Fibroblast of lung (primary cell): ENCODE data around the gene SUPT3H. TPM values are rescaled to one million over a fixed set of nuclear protein-coding genes. Genes with fewer than 3 reads are reported as not detected.
"Not testable (repeated sequence)": the region's sequence is repeated elsewhere in the genome, so short reads cannot be mapped to it uniquely, and the experiment has no call there.

Experiments
- DNase-seq, 2 donors: peaks; one replicate each; pipeline versions ENCODE4 v3.0.0 to v3.0.0-alpha.2; 2010; ENCODE audit warnings: low read depth in 2 of 2
- H2AFZ ChIP-seq: 2 replicates; pipeline ENCODE4 v1.5.1; 2012; ENCODE audit warnings: low read length, control low read depth, inconsistent platforms
- H3K27ac ChIP-seq: 2 replicates; pipeline ENCODE4 v1.5.1; 2011; ENCODE audit warnings: low read length, control low read depth; ENCODE audit not compliant: insufficient read depth
- H3K27me3 ChIP-seq: 2 replicates; pipeline ENCODE4 v1.5.1; 2011; ENCODE audit warnings: mild to moderate bottlenecking, low read length; ENCODE audit not compliant: control insufficient read depth, insufficient read depth
- H3K36me3 ChIP-seq: 2 replicates; pipeline ENCODE4 v1.5.1; 2011; ENCODE audit warnings: low read length; ENCODE audit not compliant: control insufficient read depth, insufficient read depth
- H3K4me1 ChIP-seq: 2 replicates; pipeline ENCODE4 v1.5.1; 2011; ENCODE audit warnings: low read length; ENCODE audit not compliant: control insufficient read depth, insufficient read depth; ENCODE audit errors: extremely low read depth
- H3K4me2 ChIP-seq: 2 replicates; pipeline ENCODE4 v1.5.1; 2011; ENCODE audit warnings: low read length, control low read depth; ENCODE audit not compliant: insufficient read depth; ENCODE audit errors: extremely low read depth
- H3K4me3 ChIP-seq, 4 experiments: fragments of 200-600 bp in 1 of 4; sonication (generic) in 1 of 4; replicated peaks in 1 of 4; 2 replicates each; pipeline ENCODE4 v1.5.1; 2011 to 2016; ENCODE audit warnings: low read length in 4 of 4, low read depth in 3 of 4, mild to moderate bottlenecking in 3 of 4, control low read depth in 2 of 4, inconsistent platforms in 1 of 4, mixed read lengths in 1 of 4; ENCODE audit not compliant: insufficient read depth in 1 of 4; ENCODE audit errors: control extremely low read depth in 1 of 4
- H3K79me2 ChIP-seq: 2 replicates; pipeline ENCODE4 v1.5.1; 2012; ENCODE audit warnings: mild to moderate bottlenecking, low read length, inconsistent platforms; ENCODE audit not compliant: control insufficient read depth, insufficient read depth
- H3K9ac ChIP-seq: 2 replicates; pipeline ENCODE4 v1.5.1; 2011; ENCODE audit warnings: mild to moderate bottlenecking, low read length, control low read depth; ENCODE audit not compliant: insufficient read depth
- H3K9me3 ChIP-seq: 2 replicates; pipeline ENCODE4 v1.5.1; 2012; ENCODE audit warnings: low read depth, low read length; ENCODE audit not compliant: control insufficient read depth, insufficient read depth
- H4K20me1 ChIP-seq: 2 replicates; pipeline ENCODE4 v1.5.1; 2011; ENCODE audit warnings: low read length; ENCODE audit not compliant: control insufficient read depth, insufficient read depth; ENCODE audit errors: extremely low read depth
- EZH2 ChIP-seq: IDR thresholded peaks from 2 replicates; pipeline ENCODE4 v1.5.1; 2012; ENCODE audit warnings: low read length, control low read depth, mild to moderate bottlenecking; ENCODE audit errors: missing control alignments
- polyA plus RNA-seq, 2 donors: library from polyadenylated mRNA; depleted of rRNA in 1 of 2; stranded (reverse) in 1 of 2; unstranded in 1 of 2; fragments of >200 nt; gene quantifications; 2 replicates each; pipeline ENCODE4 v1.2.1, GENCODE V29; 2011 to 2012; ENCODE audit warnings: missing spikeins in 1 of 2
- total RNA-seq: library from RNA; depleted of rRNA; stranded (reverse); fragments of >200 nt; gene quantifications from 2 replicates; pipeline ENCODE4 v1.2.1, GENCODE V29; 2014
- TF ChIP-seq, protein P1 (sequence below), 2 donors: IDR thresholded peaks in 1 of 2; conservative IDR thresholded peaks in 1 of 2; 1 replicate in 1 of 2; 2 replicates in 1 of 2; pipeline ENCODE4 v1.5.1; 2011 to 2012; ENCODE audit warnings: low read length in 2 of 2, control low read depth in 1 of 2, inconsistent platforms in 1 of 2, low read depth in 1 of 2, mild to moderate bottlenecking in 1 of 2

The SUPT3H gene
- total and polyA plus RNA-seq, 2 donors (not counting 1 experiment from before 2014, with no cell fraction given) = 8.3 to 8.5 TPM

- no peaks in the 10 kb centered on the region for H4K20me1 ChIP-seq
- H3K9ac ChIP-seq = no peak overlapping the region
- H3K9me3 ChIP-seq = no peaks in the 10 kb centered on the region
- no peaks in the 10 kb centered on the region for H3K27me3 ChIP-seq
- no peaks in the 10 kb centered on the region for H3K79me2 ChIP-seq
- H3K4me3 ChIP-seq = no peak overlapping the region
- no peaks in the 10 kb centered on the region for H3K4me1 ChIP-seq
- no peak overlapping the region for H3K4me2 ChIP-seq
- H3K27ac ChIP-seq = no peak overlapping the region
- H2AFZ ChIP-seq = no peak overlapping the region
- TF ChIP-seq EZH2 = no peak
- TF ChIP-seq, protein P1, sequence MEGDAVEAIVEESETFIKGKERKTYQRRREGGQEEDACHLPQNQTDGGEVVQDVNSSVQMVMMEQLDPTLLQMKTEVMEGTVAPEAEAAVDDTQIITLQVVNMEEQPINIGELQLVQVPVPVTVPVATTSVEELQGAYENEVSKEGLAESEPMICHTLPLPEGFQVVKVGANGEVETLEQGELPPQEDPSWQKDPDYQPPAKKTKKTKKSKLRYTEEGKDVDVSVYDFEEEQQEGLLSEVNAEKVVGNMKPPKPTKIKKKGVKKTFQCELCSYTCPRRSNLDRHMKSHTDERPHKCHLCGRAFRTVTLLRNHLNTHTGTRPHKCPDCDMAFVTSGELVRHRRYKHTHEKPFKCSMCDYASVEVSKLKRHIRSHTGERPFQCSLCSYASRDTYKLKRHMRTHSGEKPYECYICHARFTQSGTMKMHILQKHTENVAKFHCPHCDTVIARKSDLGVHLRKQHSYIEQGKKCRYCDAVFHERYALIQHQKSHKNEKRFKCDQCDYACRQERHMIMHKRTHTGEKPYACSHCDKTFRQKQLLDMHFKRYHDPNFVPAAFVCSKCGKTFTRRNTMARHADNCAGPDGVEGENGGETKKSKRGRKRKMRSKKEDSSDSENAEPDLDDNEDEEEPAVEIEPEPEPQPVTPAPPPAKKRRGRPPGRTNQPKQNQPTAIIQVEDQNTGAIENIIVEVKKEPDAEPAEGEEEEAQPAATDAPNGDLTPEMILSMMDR (conservative IDR thresholded peaks at IDR 0.05 in 1 of 2, IDR thresholded peaks at IDR 0.05 in 1 of 2; ENCODE audit: low read depth in 1 of 2, low read length in 2 of 2) = no peak
- H3K36me3 ChIP-seq = no peaks in the 10 kb centered on the region
- peak in 1 of 2 donors; percentile 63 for DNase-seq
Measured at GRCh38 chr6:44906761-44907160, 471.0 kb downstream of the SUPT3H start.

GRCh38 chr6:44900358-44900757 lies 477.4 kb downstream of the SUPT3H start:
- H3K36me3 ChIP-seq, H3K4me3 ChIP-seq, H3K9me3 ChIP-seq, H3K4me2 ChIP-seq, H3K79me2 ChIP-seq, H3K27ac ChIP-seq, H3K27me3 ChIP-seq, H4K20me1 ChIP-seq, H3K4me1 ChIP-seq, DNase-seq, H3K9ac ChIP-seq, H2AFZ ChIP-seq: not testable (repeated sequence)

DNA sequence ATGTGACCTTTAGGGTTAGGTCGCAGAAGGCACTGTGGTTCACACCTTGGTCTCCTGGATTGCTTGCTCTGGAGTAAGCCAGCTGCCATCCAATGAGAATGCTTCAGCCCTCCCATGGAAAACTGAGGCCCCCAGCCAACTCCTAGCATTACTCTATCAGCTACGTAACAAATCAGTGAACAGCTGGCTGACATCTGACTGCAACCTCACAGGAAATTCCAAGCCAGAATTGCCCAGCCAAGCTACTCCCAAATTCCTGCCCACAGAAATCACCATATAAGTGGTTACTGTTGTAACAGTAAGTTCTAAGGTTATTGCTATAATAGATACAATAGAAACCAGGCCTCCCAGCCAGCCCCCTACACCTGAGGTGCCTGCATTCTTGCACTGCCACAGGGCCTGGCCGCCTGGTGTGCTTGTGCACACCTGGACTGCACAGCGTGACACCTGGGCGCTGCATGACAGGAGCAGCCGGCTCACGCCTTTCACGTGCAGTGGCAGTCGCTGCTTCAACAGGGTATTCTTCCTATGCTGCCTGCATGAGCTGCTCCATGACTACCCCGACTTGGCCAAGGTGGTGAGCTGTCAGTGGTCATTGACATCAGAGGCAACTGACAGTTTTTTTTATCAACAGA lies 479.3 kb downstream of the SUPT3H start:
- Histone ChIP-seq H3K9ac (no peak overlapping the region), H4K20me1 (no peaks in the 10 kb centered on the region), H3K9me3 (no peaks in the 10 kb centered on the region), H3K79me2 (no peaks in the 10 kb centered on the region), H3K4me3 (no peak overlapping the region), H3K4me1 (peaks cover 2% of the 10 kb centered on the region), H3K4me2 (no peak overlapping the region), H3K27me3 (no peaks in the 10 kb centered on the region), H2AFZ (no peak overlapping the region), H3K36me3 (no peaks in the 10 kb centered on the region), H3K27ac (no peak overlapping the region)
- peak; percentile 71 to 90 for DNase-seq
- TF ChIP-seq EZH2 = no peak

DNA sequence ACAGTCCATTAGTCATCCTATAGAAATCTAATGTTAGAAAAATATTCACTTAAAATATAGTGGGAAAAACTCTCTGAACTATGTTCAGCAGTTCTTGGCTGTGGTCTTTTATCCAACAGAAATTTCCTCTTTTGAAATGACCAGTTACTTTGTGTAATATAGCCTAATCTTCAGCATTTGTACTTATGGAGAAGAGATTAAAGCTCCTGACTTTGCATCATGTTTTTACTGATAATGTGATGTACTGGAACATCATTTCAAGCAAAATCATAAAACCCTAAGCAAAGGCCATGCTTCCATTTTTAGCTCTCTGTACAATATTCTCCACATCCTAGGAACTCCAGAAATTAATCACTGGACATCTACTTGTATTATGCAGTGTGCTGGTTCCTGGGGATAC lies 480.4 kb downstream of the SUPT3H start:
- H3K9ac ChIP-seq = no peak overlapping the region
- H3K79me2 ChIP-seq = no peaks in the 10 kb centered on the region
- peaks cover 2% of the 10 kb centered on the region for H3K4me1 ChIP-seq
- H3K4me2 ChIP-seq = no peak overlapping the region
- no peaks in the 10 kb centered on the region for H3K27me3 ChIP-seq
- no peak overlapping the region for H3K27ac ChIP-seq
- DNase-seq = no peak
- H3K4me3 ChIP-seq = no peak overlapping the region
- H3K36me3 ChIP-seq = no peaks in the 10 kb centered on the region
- TF ChIP-seq, protein P1 (conservative IDR thresholded peaks at IDR 0.05 in 1 of 2, IDR thresholded peaks at IDR 0.05 in 1 of 2; ENCODE audit: low read depth in 1 of 2, low read length in 2 of 2) = no peak
- no peak for TF ChIP-seq EZH2
- no peak overlapping the region for H2AFZ ChIP-seq
- H3K9me3 ChIP-seq = no peaks in the 10 kb centered on the region
- no peaks in the 10 kb centered on the region for H4K20me1 ChIP-seq
